NCI-H1092 treated with DMSO at 0.1 percent for 48 hours (cell line): ENCODE data around the gene FOXE1.
A peak's percentile ranks its signal among the peaks of the same experiment; 100 is the strongest.

Experiments used
- DNase-seq: peaks from one replicate; lab custom pipeline; 2025; lab: John Stamatoyannopoulos, UW

FOXE1 gene

DNA sequence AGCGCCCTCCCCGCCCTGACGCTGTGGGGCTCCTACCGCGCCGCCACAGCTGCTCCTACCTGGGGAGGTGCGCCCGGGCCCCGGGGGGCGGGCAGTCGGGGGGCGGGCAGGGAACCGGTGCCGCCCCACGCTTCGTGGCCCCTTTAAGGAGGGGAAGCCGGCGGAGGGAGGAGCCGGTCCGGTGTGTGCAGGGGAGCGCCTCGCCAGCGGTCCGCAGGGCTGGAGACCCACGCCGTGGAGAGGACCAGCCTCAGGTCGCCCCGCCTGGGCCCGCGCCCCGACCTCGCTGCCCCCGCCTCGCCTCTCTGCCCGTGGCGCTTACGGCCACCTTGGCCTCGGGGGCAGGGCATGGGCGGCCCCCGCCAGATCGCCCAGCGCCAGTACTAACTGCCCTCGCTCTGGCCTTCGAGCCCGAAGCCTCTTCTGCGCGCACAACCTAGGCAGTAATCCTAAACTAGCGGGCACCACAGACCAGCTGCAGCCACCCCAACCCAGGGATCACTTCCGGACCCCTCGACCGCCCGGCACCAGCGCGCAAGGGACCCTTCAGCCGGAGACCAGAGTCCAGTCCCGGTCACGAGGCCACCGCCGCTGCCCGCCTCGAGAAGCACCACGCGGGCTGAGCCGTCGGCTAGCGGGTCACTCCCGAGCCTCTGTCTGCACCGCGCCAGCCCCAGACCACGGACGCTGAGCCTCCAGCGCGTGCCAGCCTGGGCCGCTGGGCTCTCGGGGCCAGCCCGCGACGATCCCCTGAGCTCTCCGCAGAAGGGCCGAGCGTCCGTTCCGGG, at the start of gene FOXE1:
TSS of gene FOXE1 (plus strand) at position 171 of the 788 bp plus-strand sequence. CDS start 689 bp downstream, outside the sequence.
- peak; percentile 12 for DNase-seq

DNA sequence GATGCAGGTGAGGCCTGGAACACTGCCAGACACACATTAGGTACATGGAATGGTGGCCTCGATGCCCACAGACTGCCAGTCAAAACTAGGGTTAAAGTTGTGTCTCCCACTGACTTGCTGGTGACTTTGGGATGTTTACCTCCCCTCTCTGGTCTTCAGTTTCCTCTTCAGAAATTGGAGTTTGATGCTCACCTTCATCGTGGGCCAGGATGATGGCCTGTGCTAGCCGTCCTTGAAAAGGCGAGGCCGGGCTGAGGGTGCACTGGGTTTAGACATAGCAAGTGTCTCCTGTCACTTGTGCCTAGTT, 49.0 kb upstream of the FOXE1 start:
- no peak for DNase-seq

DNA sequence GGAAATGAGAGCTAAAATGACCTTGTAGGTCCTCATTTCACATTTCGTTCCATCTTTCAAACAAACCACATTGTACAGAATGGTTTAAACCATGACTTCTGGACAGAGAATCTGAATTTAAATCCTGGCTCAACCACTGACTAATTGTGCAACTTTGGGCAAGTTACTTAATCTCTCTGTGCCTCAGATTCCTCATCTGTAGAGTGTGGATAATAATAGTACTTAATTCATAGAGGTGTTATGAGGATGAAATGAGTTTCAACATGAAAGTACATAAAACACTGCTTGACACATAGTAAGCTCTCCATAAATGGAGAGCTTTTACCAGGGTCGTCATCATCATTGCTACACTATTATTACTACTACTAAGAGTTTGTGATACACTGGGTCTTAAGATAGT, 46.3 kb upstream of the FOXE1 start:
- no peak for DNase-seq

DNA sequence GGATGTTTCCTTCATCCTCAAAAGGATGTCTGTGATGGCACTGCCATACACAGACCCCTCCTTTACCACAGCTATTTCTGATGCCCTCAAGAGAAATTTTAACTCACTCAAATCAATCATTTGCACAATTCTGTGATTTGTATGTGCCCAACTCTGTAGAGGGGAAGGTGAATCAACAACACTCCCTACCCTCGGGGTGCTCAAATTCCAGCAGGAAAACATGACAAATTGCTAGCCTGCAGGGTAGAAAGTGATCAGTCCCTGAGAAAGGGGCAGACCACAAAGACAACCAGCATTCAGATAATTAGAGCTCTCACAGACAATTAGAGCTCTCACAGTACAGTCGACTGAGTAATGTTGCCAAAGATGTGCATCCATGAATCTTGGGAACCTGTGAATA, 45.3 kb upstream of the FOXE1 start:
- no peak for DNase-seq

DNA sequence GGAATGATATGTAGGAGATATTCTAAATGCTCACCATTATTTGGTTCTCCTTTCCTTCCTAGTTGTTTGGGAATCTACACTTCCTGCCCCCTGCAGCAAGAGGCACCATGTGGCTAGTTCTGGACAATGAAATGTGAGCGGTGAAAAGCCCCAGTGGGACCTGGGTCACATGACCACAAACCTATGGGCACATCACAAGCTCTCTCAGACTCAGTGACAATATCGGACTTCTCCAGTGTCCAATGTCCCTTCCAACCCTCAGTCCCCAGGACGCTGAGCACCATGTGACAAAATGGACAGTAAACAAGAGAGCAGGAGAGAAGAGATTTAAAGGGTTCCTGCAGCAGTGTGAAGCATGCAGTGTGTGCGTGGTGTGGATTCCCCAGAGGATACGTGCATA, 44.6 kb upstream of the FOXE1 start:
- DNase-seq = no peak

DNA sequence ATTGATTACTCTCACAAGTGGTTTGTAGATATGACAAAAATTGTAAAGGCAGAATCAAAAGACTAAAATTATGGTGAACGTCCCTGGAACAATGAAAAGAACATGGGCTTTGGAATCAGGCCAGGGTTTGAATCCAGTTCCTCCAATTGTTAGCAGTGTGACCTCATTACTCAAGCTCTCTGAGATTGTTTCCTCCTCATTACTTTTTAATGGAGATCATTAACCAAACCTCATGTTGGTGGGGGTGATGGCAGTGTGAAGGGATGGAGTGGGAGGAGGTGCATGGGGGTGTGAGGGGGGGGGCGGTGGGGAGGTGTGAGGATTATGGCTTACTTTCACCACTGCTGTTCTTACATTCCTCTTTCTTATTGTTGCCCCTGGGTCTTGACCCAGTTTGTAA, 44.1 kb upstream of the FOXE1 start:
- no peak for DNase-seq

DNA sequence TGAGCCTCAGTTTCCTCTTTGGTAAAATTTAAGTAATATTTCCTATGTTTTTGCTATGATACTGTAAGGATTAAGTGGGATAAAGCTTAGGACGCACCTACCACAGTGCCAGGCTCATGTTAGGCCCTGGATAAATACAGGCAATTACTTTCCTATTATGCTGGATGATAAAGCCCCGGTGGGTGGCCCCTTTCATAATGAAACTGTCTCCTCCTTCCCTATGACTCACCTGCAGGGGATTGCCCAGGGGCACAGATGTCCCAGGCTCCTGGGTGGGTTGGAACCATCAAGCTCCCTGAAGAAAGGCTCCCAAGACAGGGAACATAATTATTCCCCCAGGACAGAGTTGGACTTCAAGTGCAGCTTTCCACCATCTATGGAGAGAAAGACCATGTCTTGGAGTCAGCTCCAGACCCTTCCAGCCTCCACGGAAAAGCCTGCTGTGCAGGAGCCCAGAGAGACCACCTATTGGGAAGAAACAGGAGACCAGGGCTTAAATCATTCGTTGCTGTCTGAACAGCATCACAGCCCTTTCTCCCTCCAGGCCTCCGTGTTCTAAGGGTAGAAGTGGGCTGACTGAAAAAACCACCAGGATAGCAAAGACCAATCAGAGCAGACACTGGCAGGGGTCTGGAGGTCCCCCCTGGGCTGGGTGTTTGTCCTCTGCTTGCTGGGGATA, 43.2 kb upstream of the FOXE1 start:
- DNase-seq = no peak

DNA sequence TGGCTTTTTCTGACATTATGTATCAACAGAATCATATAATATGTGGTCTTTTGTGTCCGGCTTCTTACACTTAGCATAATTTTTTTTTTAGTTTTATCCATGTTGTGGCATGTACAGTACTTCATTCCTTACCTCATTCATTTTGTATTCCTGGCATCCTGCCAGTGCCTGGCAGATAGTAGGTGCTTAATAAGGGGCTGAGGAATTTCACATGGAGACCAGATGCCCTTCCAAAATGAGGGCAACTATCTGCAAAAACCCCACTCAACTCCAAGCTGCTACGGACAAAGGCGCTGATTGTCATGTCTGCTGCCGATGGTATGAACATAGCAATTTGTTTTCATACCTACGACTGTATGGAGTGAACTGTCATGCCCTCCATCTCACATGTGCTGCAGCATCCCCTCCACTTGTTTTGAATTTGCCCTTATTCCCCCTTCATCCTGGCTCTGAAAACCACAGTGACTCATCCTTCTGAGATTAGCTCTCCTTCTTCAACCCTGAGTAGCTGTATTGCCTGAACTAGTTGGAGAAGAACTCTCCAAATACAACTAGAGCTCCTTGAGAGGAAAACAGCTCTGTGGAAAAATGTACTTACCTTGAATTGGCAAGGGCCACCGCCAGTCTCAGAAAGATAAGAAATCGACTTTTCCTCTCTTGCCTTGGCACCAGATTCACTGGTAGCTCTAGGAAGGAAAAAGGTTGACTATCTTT, 41.3 kb upstream of the FOXE1 start:
- no peak for DNase-seq

DNA sequence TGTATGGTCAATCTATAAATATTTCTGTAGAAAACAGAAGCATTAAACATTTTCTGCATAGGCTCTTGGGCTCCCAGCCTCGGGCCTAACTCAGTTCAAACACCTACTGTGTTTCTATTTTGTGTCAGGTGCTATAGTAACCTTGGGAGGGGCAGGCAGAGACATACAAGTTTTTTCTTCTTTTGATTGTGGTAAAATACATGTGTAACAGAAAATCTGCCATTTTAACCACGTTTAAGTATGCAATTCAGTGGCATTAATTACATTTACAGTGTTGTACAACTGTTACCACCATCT, 40.8 kb upstream of the FOXE1 start:
- DNase-seq = no peak

DNA sequence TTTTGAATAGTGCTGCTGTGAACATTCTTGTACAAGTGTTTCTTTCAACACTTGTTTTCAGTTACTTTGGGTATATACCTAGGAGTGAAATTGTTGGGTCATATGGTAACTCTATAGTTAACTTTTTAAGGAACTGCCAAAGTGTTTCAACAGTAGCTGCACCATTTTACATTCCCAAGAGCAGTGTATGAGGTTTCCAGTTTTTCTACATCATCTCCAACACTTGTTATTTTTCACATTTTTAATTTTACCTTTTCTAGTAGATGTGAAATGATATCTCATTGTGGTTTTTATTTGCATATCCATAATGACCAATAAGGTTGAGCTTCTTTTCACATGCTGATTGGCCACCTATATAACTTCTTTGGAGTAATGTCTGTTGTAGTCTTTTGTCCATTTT, 40.0 kb upstream of the FOXE1 start:
- DNase-seq = no peak

DNA sequence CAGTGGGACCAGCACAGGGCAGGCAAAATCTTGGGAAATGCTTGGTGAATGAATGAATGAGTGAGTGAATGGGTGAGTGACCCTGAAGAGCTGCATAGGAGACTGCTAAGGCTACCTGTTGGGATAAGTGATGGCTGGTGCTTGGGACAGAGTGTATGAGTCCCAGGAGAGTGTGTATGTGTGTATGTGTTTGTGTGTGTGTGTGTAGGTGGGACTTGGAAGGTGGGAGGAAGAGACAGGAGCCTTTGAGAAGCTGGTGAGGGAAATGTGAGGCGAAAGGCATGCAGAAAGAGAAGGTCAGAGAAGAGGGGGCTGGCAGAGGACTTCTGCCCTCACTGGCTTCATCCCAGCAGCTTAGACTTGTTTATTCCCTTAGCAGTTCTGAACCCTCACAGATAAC, 33.3 kb upstream of the FOXE1 start:
- no peak for DNase-seq

DNA sequence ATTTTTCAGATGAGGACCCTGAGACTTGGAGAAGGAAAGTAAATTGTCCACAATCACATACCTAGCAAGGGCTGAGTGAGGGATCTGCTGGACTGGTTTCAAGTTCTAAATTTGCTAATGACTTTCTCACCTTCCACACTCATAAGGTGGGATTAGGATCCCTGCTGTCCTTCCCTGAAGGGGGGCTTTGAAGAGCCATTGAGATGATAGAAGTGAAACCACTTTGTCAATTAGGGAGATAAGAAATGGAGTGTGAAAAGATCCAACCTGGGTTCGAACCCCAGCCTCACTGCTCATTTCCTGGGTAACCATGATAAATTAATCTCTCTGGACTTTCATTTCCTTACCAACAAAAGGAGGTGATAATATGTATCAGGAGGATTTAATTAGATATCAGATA, 32.7 kb upstream of the FOXE1 start:
- no peak for DNase-seq

DNA sequence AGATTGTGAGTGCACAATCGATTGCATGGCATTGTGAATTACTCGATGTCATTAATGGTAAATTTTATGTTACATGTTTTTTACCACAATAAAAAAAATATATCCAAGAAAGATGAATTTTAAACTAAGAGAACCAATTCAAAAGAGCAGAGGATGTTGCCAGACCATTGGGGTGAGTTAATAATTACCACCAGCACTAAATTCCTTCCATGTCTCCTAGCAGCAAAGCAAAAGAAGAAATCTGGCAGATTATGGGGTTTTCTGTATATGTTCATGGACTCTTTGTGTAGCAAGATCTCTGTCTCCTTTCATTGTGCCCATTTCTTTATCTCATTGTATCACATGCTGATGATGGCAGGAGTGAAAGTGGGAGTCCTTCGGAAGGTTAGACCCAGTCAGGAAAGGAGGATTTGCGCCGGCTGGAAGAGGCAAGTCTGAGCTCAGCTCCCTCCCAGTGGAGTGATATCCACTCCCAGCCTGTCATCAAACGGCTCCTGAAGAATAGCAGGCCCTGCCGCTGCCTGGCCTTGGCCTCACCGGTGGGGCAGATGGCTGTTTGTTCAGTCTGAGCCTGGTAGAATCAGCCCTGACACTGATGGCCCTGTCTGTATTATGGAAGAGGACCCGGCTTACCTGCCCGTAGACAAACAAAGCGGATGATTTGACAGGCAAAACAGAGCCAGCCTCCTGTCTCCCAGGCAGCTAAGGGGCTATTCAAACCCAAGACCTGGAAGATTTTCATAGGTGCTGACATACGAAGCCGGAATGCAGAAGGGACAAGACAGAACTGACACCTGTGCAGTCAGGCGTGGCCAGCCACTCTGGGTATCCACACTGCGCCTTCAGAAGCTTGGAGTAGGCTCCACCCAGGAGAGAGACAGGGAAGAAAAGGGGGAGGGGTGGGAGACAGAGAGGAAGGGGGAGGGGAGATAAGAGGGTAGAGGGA, 21.9 kb upstream of the FOXE1 start:
- no peak for DNase-seq

DNA sequence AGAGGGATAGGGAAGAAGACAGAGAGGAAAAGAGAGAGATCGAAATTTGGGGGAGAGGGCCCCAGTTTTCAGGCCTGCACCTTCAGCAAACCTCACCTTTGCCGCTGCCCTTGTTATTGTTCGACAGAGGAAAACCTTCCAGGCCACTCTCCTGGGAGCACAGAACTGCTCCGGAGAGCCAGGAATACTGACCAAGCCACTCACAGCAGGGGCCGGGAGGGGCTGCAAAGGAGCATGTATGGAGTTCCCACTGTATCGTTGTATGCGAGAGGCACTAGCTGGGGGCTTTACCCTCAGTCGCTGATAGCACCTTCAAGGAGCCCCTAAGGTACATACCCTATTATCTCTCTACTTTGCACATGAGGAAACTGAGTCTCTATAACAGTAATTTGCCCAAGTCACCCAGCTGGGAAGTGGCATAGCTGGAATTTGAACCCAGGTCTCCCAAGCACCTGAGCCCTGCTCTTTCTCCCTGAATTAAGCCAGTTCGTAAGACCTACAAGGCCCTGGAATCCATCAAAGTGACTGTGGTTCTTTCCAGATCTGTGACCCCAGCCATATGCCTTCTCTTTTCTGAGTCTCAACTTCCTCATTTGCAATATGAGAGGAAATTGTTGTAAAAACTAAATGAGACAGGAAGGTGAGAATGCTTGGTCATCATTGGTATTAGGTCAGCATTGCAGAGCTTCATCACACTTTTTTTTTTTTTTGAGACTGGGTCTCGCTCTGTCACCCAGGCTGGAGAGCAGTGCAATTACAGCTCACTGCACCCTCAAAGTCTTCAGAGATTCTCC, 21.0 kb upstream of the FOXE1 start:
- no peak for DNase-seq

DNA sequence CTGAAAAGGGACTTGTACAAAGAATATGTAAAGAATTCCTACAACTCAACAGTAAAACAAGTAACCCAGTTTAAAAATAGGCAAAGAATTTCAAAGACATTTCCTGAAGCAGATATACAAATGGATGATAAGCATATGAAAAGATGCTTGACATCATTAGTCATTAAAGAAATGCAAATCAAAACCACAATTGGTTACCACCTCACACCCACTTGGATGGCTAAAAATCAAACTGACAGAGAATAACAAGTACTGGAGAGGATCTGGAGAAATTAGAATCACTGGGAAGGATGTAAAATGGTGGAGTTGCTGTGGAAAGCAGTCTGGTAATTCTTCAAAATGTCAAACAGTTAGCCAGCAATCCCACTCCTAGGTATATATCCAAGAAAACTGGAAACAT, 12.5 kb upstream of the FOXE1 start:
- DNase-seq = no peak

DNA sequence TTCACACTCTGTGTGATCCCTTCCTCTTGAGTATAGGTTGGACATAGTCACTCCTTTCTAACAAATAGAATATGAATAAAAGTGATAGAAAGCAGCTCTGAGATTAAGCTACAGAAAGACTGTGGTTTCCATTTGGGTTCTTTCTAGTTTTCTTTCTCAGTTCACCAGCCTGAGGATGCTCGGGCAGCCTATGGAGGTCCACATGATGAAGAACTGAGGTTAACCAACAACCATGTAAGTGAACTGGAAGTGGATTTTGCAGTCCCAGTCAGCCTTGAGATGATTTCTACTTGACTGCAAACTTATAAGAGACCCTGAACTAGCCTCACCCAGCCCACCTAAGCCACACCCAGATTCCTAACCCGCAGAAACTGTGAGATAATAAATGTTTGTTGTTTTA, 10.1 kb upstream of the FOXE1 start:
- no peak for DNase-seq

DNA sequence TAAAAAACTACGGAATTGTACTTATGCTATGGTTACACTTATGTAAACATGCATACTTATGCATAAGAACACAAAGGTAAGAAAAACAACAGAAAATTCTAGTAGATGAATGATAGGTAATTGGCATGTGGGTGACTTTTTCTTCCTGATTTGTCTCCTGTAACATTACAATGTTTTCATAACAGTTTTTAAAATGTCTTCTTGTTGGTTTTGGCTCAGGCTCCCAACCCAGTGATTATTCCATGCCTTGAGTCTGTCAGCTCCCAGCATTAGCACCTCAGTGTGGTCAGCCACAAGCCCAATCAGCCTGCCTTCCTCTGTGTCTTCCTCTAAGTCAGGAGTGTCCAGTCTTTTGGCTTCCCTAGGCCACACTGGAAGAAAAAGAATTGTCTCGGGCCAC, 7.9 kb upstream of the FOXE1 start:
- no peak for DNase-seq

DNA sequence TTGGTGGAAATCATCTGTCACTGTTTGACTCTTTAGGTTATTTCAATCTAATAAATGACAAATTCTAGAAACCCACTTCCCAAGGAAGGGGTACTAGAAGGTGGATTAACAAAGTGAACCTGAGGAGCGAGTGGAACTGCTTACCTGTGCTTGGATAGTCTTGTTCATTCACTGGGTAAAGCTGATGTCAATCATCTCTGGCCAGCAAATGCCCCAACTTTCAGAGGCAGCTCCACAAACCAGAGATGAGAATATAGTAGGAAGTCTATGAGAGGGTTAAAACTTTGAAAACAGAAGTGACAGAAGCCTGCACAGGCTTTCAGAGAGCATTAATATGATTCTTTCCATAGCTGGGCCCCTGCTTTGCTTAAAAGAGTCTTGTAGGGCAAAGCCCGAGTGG, 7.3 kb upstream of the FOXE1 start:
- DNase-seq = no peak

DNA sequence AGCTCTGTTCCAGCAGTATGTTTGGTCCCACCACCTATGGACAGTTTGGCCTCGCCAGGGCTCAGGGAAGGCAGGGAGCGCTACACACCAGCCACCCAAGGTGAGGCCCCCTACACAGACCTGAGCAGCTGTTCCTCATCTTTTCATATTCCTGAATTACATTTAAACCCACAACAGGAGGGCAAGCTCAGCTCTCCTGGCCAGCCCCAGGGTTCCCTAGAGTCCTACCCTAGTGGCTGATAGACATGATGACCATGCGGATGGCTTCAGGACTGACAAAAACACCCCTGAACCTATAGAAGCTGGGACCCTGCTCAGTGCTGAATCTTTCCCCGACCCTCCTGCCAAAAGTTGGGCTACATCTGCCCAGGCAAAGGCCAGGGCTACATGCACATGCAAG, 6.7 kb upstream of the FOXE1 start:
- DNase-seq = no peak

DNA sequence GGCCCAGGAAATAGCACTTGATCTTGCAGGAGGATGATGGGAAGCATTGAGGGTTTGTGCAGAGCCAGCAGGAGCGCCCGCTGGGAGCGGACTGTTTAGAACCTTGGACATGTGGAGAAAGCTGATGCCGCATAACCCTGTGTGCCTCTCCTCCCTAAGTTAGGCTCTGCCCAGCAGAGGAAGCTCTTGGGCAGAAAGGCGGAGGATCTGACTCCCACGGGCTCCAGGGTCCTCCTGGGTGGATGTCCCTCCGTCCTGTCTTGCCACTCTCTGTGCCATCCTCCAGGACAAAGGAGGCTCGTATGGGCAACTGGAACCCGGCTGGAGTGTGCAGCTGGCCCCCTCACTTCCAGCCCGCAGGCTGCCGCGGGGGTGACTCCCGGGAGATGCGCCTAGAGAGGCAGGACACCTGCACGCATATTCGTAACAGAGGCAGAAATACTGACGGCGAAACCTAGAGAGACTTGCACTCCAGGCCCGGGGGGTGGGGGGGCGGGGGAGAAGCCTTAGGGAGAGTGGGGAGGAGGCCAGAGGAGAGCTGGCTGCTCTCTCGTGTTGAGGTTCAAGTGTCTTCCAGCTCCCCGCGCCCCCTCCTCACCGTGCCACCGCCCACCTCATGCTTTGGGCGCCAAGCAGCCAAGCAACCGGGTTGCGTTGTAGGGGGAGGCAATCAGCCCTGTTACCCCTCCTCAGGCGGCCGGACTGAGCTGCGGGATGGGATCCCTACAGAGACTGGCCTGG, 5.4 kb upstream of the FOXE1 start:
- DNase-seq = no peak

DNA sequence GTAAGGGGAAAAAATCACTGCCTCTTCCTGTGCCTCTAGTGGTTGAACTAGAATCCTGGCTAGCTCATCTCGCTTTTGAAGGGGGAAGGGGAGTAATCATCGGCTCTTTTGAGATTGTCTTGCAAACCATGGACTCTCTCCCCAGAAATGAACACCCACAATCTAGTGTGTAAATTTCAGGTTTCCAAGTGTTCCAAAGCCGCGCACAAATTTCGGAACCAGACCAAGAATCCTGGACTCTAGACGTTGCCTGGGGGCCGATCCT, 4.9 kb upstream of the FOXE1 start:
- no peak for DNase-seq
